GM12878 (cell line): Measurements from ENCODE around the gene PRKAB1. TPM values are rescaled to one million over a fixed set of nuclear protein-coding genes. Genes with fewer than 3 reads are reported as not detected.

ENCODE experiments used
- ATAC-seq: fragments of 200-7000 bp; cut with Tn5 transposase; 3 replicates; pipeline ENCODE4 v1.9.1; 2020; ENCODE audit warnings: mild to moderate bottlenecking, moderate library complexity
- BruUV-seq: library from RNA; stranded (reverse); fragments of 400-500 nt; replicated peaks from 2 replicates; lab custom pipeline; 2021; lab: Mats Ljungman, UMichigan
- CTCF ChIA-PET: fragments of 300-600 bp; sonication (Branson Sonifier 250); formaldehyde crosslinking; extraction: SDS; loops from one replicate; lab custom pipeline; 2021; ENCODE audit warnings: inconsistent platforms; lab: Yijun Ruan, JAX
- POLR2A ChIA-PET: fragments of 350-600 bp; formaldehyde crosslinking; extraction: SDS; loops from one replicate; lab custom pipeline; 2021; ENCODE audit warnings: inconsistent platforms; lab: Charles Lee
- RAD21 ChIA-PET: fragments of 300-600 bp; sonication (Branson Sonifier 250); formaldehyde crosslinking; loops from one replicate; lab custom pipeline; 2023; ENCODE audit warnings: antibody characterized with exemption; ENCODE audit not compliant: unreplicated experiment; lab: Charles Lee
- SMC1A ChIA-PET: fragments of 300-600 bp; sonication (Branson Sonifier 250); formaldehyde crosslinking; loops from one replicate; lab custom pipeline; 2023; ENCODE audit not compliant: unreplicated experiment, uncharacterized antibody; lab: Charles Lee
- DNase-seq: peaks from one replicate; pipeline ENCODE4 v3.0.0-alpha.2; 2011; ENCODE audit warnings: low read depth, low spot score
- FAIRE-seq: peaks from 3 replicates; lab custom pipeline; 2011; peaks lifted over from hg19 to GRCh38; lab: Jason Lieb, UNC
- H2AFZ ChIP-seq: 2 replicates; pipeline ENCODE4 v1.6.0; 2011; ENCODE audit warnings: low read depth, low read length, control low read depth; ENCODE audit not compliant: control insufficient read depth
- H3K27ac ChIP-seq: 2 replicates; pipeline ENCODE4 v1.5.1; 2011; ENCODE audit warnings: control low read depth; ENCODE audit not compliant: control insufficient read depth, insufficient read depth
- H3K27me3 ChIP-seq, 2 experiments: replicated peaks in 1 of 2; 2 replicates each; pipeline versions ENCODE4 v1.6.0 to v1.6.1; 2011; ENCODE audit warnings: low read length in 1 of 2; ENCODE audit not compliant: control insufficient read depth in 2 of 2, insufficient read depth in 2 of 2
- H3K36me3 ChIP-seq, 2 experiments: 2 replicates each; pipeline ENCODE4 v1.5.1; 2011; ENCODE audit warnings: low read length in 1 of 2; ENCODE audit not compliant: control insufficient read depth in 2 of 2, insufficient read depth in 2 of 2
- H3K4me1 ChIP-seq: 2 replicates; pipeline ENCODE4 v1.6.1; 2011; ENCODE audit warnings: mild to moderate bottlenecking, low read length, moderate library complexity, mixed read lengths; ENCODE audit not compliant: control insufficient read depth, insufficient read depth
- H3K4me2 ChIP-seq: 2 replicates; pipeline ENCODE4 v1.6.0; 2011; ENCODE audit warnings: control low read depth; ENCODE audit not compliant: control insufficient read depth, insufficient read depth
- H3K4me3 ChIP-seq: fragments of 200-600 bp; sonication (generic); 2 replicates; pipeline ENCODE4 v1.5.1; 2016
- H3K79me2 ChIP-seq: 2 replicates; pipeline ENCODE4 v1.6.0; 2011; ENCODE audit warnings: low read length; ENCODE audit not compliant: control insufficient read depth, insufficient read depth
- H3K9ac ChIP-seq: 2 replicates; pipeline ENCODE4 v1.8.0; 2011; ENCODE audit warnings: low read length, control low read depth, mixed read lengths; ENCODE audit not compliant: control insufficient read depth, insufficient read depth
- H3K9me3 ChIP-seq: replicated peaks from 3 replicates; pipeline ENCODE4 v1.5.1; 2011; ENCODE audit warnings: mild to moderate bottlenecking, low read length; ENCODE audit not compliant: control insufficient read depth, insufficient read depth
- H4K20me1 ChIP-seq: 2 replicates; pipeline ENCODE4 v1.6.0; 2011; ENCODE audit not compliant: control insufficient read depth, insufficient read depth
- BACH1 ChIP-seq: fragments of 450-650 bp; IDR thresholded peaks from 2 replicates; pipeline ENCODE4 v1.6.1; 2017; ENCODE audit warnings: mild to moderate bottlenecking, borderline replicate concordance
- EZH2 ChIP-seq: IDR thresholded peaks from 2 replicates; pipeline ENCODE4 v1.6.1; 2012; ENCODE audit warnings: low read depth, mild to moderate bottlenecking, control low read depth, inconsistent platforms, low read length, borderline replicate concordance; ENCODE audit not compliant: control insufficient read depth
- GABPA ChIP-seq: IDR thresholded peaks from 2 replicates; pipeline ENCODE4 v1.6.1; 2014; ENCODE audit warnings: antibody characterized with exemption, low read depth, mild to moderate bottlenecking, inconsistent platforms
- HDAC2 ChIP-seq: fragments of 200-600 bp; sonication (generic); IDR thresholded peaks from 2 replicates; pipeline ENCODE4 v1.6.1; 2017
- IKZF1 ChIP-seq: fragments of 450-650 bp; conservative IDR thresholded peaks from 2 replicates; pipeline ENCODE4 v1.6.1; 2017; ENCODE audit warnings: antibody characterized with exemption, mild to moderate bottlenecking
- MTA2 ChIP-seq: fragments of 450-650 bp; IDR thresholded peaks from 2 replicates; pipeline ENCODE4 v1.6.1; 2016; ENCODE audit warnings: low read depth, mild to moderate bottlenecking, moderate library complexity
- MTA3 ChIP-seq: IDR thresholded peaks from 2 replicates; pipeline ENCODE4 v1.6.1; 2012; ENCODE audit warnings: low read length, inconsistent platforms, borderline replicate concordance
- NBN ChIP-seq: fragments of 450-650 bp; IDR thresholded peaks from 2 replicates; pipeline ENCODE4 v1.6.1; 2016
- NFIC ChIP-seq: IDR thresholded peaks from 2 replicates; pipeline ENCODE4 v1.6.1; 2012; ENCODE audit warnings: low read depth, mild to moderate bottlenecking, inconsistent platforms, low read length, moderate library complexity
- POLR2A ChIP-seq: IDR thresholded peaks from 2 replicates; pipeline ENCODE4 v1.6.1; 2011; ENCODE audit warnings: low read depth, mild to moderate bottlenecking, low read length
- RB1 ChIP-seq: fragments of 450-650 bp; formaldehyde crosslinking; IDR thresholded peaks from 2 replicates; pipeline ENCODE4 v1.6.1; 2017; ENCODE audit warnings: mild to moderate bottlenecking, borderline replicate concordance
- RBBP5 ChIP-seq: fragments of 200-600 bp; sonication (generic); conservative IDR thresholded peaks from 2 replicates; pipeline ENCODE4 v1.6.1; 2016
- SIN3A ChIP-seq: IDR thresholded peaks from 2 replicates; pipeline ENCODE4 v1.6.1; 2012; ENCODE audit warnings: low read depth, low read length, improper control_type of control experiment
- SMAD1 ChIP-seq: fragments of 450-650 bp; IDR thresholded peaks from 2 replicates; pipeline ENCODE4 v1.6.1; 2018; ENCODE audit warnings: mild to moderate bottlenecking, low read depth; ENCODE audit not compliant: partially characterized antibody
- SRF ChIP-seq, 2 experiments: IDR thresholded peaks; 2 replicates each; pipeline ENCODE4 v1.6.1; 2011; ENCODE audit warnings: low read depth in 2 of 2, low read length in 2 of 2, mild to moderate bottlenecking in 1 of 2, moderate library complexity in 1 of 2
- TCF7 ChIP-seq: IDR thresholded peaks from 2 replicates; pipeline ENCODE4 v1.6.1; 2014; ENCODE audit warnings: antibody characterized with exemption, borderline replicate concordance
- WRNIP1 ChIP-seq: IDR thresholded peaks from 2 replicates; pipeline ENCODE4 v1.6.1; 2011; ENCODE audit warnings: low read depth, low read length, improper control_type of control experiment, borderline replicate concordance
- WGBS: methylation state at CpG from one replicate; pipeline ENCODE4 v1.1.6; 2016; ENCODE audit warnings: low lambda C conversion rate; ENCODE audit not compliant: insufficient replicate concordance, insufficient coverage; ENCODE audit errors: missing lambda C conversion rate; 5-methylcytosine and 5-hydroxymethylcytosine counted together
- in situ Hi-C: fragments of 300-500 bp; cut with MboI; formaldehyde crosslinking; loops from 9 replicates; pipeline ENCODE4 v1.14.3; 2018; ENCODE audit warnings: mixed read lengths
- intact Hi-C: fragments of 100-400 bp; cut with micrococcal nuclease; formaldehyde crosslinking; loops from one replicate; pipeline ENCODE4 v1.14.2; 2022; ENCODE audit not compliant: unreplicated experiment
- polyA plus RNA-seq, 11 experiments: library from polyadenylated mRNA; depleted of rRNA in 4 of 11; unstranded in 6 of 11; stranded (reverse) in 5 of 11; fragments of >200 nt; fragmentation: Nextera tagmentation in 4 of 11; fragmentation: Illumina TruSeq in 1 of 11; extraction: Ambion mirVana in 4 of 11; extraction: Trizol in 1 of 11; gene quantifications; 1 replicate in 1 of 11; 2 replicates in 10 of 11; pipeline versions ENCODE4 v1.2.1 to v1.2.3, GENCODE V29; 2011 to 2016; ENCODE audit warnings: inconsistent platforms in 2 of 11, missing spikeins in 2 of 11, low read depth in 1 of 11
- total RNA-seq, 4 experiments: library from RNA; depleted of rRNA in 3 of 4; stranded (reverse); fragments of >200 nt in 3 of 4; fragmentation: Illumina TruSeq in 1 of 4; extraction: Trizol in 1 of 4; gene quantifications; 2 replicates each; pipeline versions ENCODE4 v1.2.1 to v1.2.3, GENCODE V29; 2013 to 2021
- TF ChIP-seq, protein P1 (sequence below): fragments of 450-650 bp; IDR thresholded peaks from 2 replicates; pipeline ENCODE4 v1.6.1; 2016; ENCODE audit warnings: mild to moderate bottlenecking
- TF ChIP-seq, protein P2 (sequence below): IDR thresholded peaks from 2 replicates; pipeline ENCODE4 v1.6.1; 2011; ENCODE audit warnings: mild to moderate bottlenecking, low read depth, low read length, moderate library complexity; ENCODE audit not compliant: insufficient replicate concordance
- TF ChIP-seq, protein P3 (sequence below): fragments of 450-650 bp; IDR thresholded peaks from 2 replicates; pipeline ENCODE4 v1.6.1; 2017; ENCODE audit warnings: mild to moderate bottlenecking
- TF ChIP-seq, protein P4 (sequence below): IDR thresholded peaks from 2 replicates; pipeline ENCODE4 v1.6.1; 2011; ENCODE audit warnings: borderline replicate concordance, low read depth, mild to moderate bottlenecking, moderate library complexity, mixed read lengths, low read length; ENCODE audit not compliant: insufficient read depth; ENCODE audit errors: extremely low read length

Gene PRKAB1
- total and polyA plus RNA-seq, 10 of the 15 experiments (the other 5 are each of a cell fraction or from before 2014, with no cell fraction given) = 24.6 to 85.0 (median 50.6) TPM

DNA sequence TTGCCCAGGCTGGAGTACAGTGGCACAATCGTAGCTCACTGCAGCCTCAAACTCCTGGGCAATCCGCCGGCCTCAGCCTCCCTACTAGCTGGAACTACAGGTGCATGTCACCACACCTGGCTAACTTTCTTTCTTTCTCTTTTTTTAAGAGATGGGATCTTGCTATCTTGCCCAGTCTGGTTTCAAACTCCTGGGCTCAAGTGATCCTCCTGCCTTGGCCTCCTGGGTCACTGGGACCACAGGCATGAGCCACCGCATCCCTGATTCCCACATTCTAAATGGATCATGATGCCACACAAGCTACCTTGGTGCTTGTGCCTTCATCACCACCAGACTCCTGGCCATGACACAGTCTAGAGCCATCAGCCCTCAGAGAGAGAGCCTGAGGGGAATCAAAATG, 43.8 kb downstream of the PRKAB1 start (continued):
- TF ChIP-seq, protein P1, sequence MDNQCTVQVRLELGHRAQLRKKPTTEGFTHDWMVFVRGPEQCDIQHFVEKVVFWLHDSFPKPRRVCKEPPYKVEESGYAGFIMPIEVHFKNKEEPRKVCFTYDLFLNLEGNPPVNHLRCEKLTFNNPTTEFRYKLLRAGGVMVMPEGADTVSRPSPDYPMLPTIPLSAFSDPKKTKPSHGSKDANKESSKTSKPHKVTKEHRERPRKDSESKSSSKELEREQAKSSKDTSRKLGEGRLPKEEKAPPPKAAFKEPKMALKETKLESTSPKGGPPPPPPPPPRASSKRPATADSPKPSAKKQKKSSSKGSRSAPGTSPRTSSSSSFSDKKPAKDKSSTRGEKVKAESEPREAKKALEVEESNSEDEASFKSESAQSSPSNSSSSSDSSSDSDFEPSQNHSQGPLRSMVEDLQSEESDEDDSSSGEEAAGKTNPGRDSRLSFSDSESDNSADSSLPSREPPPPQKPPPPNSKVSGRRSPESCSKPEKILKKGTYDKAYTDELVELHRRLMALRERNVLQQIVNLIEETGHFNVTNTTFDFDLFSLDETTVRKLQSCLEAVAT = no peak
- no peak for TF ChIP-seq SRF (IDR thresholded peaks at IDR 0.05; ENCODE audit: low read depth in 2 of 2, low read length in 2 of 2)
- no peak for TF ChIP-seq SMAD1
- TF ChIP-seq RB1 = no peak
- no peak for TF ChIP-seq EZH2
- TF ChIP-seq, protein P2, sequence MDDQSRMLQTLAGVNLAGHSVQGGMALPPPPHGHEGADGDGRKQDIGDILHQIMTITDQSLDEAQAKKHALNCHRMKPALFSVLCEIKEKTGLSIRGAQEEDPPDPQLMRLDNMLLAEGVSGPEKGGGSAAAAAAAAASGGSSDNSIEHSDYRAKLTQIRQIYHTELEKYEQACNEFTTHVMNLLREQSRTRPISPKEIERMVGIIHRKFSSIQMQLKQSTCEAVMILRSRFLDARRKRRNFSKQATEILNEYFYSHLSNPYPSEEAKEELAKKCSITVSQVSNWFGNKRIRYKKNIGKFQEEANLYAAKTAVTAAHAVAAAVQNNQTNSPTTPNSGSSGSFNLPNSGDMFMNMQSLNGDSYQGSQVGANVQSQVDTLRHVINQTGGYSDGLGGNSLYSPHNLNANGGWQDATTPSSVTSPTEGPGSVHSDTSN = no peak
- no peak for TF ChIP-seq HDAC2

DNA sequence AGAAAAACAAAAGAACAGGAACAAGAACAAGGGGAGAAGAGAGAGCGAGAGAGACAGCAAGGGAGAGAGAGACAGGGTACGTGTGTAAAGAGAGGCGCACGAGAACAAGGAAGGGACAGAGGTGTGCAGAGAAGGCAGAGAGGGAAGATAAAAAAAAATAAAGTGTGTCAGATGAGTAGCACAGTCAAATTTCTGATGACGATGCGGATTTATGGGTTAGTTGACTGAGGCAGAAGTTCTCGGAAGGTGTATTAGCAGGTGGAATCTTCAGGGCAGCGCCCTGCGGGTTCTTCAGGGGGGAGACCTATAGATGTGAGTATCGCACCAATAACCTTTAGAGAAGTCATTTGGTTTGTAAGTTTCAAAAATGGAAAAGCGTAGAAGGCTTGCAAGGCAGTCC, 44.8 kb downstream of the PRKAB1 start:
- POLR2A ChIA-PET = no interaction called here

More for the DNA sequence above, 44.8 kb downstream of the PRKAB1 start:
- H3K79me2 ChIP-seq = no peaks in the 10 kb centered on the region
- CTCF ChIA-PET = no interaction called here
- WGBS = 97% methylated on average over 10 of the region's 11 CpGs
- TF ChIP-seq BACH1 = no peak
- no peak for TF ChIP-seq SIN3A
- TF ChIP-seq MTA3 = no peak
- no peak for TF ChIP-seq TCF7
- TF ChIP-seq RBBP5 = no peak
- TF ChIP-seq, protein P3, sequence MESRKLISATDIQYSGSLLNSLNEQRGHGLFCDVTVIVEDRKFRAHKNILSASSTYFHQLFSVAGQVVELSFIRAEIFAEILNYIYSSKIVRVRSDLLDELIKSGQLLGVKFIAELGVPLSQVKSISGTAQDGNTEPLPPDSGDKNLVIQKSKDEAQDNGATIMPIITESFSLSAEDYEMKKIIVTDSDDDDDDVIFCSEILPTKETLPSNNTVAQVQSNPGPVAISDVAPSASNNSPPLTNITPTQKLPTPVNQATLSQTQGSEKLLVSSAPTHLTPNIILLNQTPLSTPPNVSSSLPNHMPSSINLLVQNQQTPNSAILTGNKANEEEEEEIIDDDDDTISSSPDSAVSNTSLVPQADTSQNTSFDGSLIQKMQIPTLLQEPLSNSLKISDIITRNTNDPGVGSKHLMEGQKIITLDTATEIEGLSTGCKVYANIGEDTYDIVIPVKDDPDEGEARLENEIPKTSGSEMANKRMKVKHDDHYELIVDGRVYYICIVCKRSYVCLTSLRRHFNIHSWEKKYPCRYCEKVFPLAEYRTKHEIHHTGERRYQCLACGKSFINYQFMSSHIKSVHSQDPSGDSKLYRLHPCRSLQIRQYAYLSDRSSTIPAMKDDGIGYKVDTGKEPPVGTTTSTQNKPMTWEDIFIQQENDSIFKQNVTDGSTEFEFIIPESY = no peak
- TF ChIP-seq NFIC = no peak
- TF ChIP-seq MTA2 = no peak
- TF ChIP-seq GABPA = no peak
- TF ChIP-seq NBN = no peak
- TF ChIP-seq, protein P4, sequence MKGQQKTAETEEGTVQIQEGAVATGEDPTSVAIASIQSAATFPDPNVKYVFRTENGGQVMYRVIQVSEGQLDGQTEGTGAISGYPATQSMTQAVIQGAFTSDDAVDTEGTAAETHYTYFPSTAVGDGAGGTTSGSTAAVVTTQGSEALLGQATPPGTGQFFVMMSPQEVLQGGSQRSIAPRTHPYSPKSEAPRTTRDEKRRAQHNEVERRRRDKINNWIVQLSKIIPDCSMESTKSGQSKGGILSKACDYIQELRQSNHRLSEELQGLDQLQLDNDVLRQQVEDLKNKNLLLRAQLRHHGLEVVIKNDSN = no peak
- TF ChIP-seq WRNIP1 = no peak
- no peak for TF ChIP-seq POLR2A
- no peak for TF ChIP-seq IKZF1
- TF ChIP-seq, all 136 proteins: peak for 0
- no peak overlapping the region for H3K4me3 ChIP-seq
- no peaks in the 10 kb centered on the region for H3K4me1 ChIP-seq
- H2AFZ ChIP-seq = no peak overlapping the region
- H3K4me2 ChIP-seq = no peak overlapping the region
- intact Hi-C loops (no loop called here), in situ Hi-C loops (no loop called here)
- no peak overlapping the region for H3K9ac ChIP-seq
- no peaks in the 10 kb centered on the region for H3K9me3 ChIP-seq
- ChIA-PET SMC1A (no interaction called here), RAD21 (no interaction called here)
- H3K27ac ChIP-seq = no peak overlapping the region
- H3K27me3 ChIP-seq = no peaks in the 10 kb centered on the region
- H4K20me1 ChIP-seq = no peaks in the 10 kb centered on the region
- FAIRE-seq (no peak), ATAC-seq (no peak), DNase-seq (no peak)
- H3K36me3 ChIP-seq = peaks cover 16 to 25% of the 10 kb centered on the region in 2 experiments
- BruUV-seq = no TSS peak
